ENCODE results near the gene PTPRG. TPM values are rescaled to one million over a fixed set of nuclear protein-coding genes. Genes with fewer than 3 reads are reported as not detected.

PTPRG gene
- total RNA-seq, 3 donors from 2014 or later (not counting 1 experiment from before 2014, with no cell fraction given): 1.0 to 2.9 (median 2.5) TPM

GRCh38 chr3:61626484-61626883, 65.1 kb downstream of the PTPRG start:
- no peak for TF ChIP-seq CTCF (IDR thresholded peaks at IDR 0.05)
- no peaks in the 10 kb centered on the region for H3K4me1 Mint-ChIP-seq
- no peaks in the 10 kb centered on the region for H3K27me3 Mint-ChIP-seq (ENCODE audit: low read depth in 2 of 2)
- no peak overlapping the region for H3K4me3 Mint-ChIP-seq
- no peaks in the 10 kb centered on the region for H3K36me3 ChIP-seq (ENCODE audit: control insufficient read depth, insufficient read depth, low read length)
- H3K27ac Mint-ChIP-seq: no peak overlapping the region
- no peak overlapping the region for H3K27ac ChIP-seq (ENCODE audit: low read length)
- ATAC-seq (no peak), DNase-seq (no peak)
- H3K9me3 Mint-ChIP-seq: peaks cover 0 to 4% of the 10 kb centered on the region in 2 donors
- H3K36me3 Mint-ChIP-seq: no peaks in the 10 kb centered on the region
- WGBS (ENCODE audit: insufficient coverage): 86% methylated on average over 6 of the region's 6 CpGs
- H3K4me1 ChIP-seq (ENCODE audit: control insufficient read depth, insufficient read depth, low read length): no peaks in the 10 kb centered on the region
- H3K27me3 ChIP-seq (ENCODE audit: control insufficient read depth, insufficient read depth, low read length): no peaks in the 10 kb centered on the region
- no peak overlapping the region for H3K4me3 ChIP-seq (ENCODE audit: low read length)
- intact Hi-C loops (cut with micrococcal nuclease): no loop called here
- no peaks in the 10 kb centered on the region for H3K9me3 ChIP-seq (ENCODE audit: control insufficient read depth, insufficient read depth, low read length)

- H3K4me3 ChIP-seq (ENCODE audit: low read length): no peak overlapping the region
- H3K36me3 ChIP-seq (ENCODE audit: control insufficient read depth, insufficient read depth, low read length): no peaks in the 10 kb centered on the region
- H3K36me3 Mint-ChIP-seq: no peaks in the 10 kb centered on the region
- intact Hi-C loops (cut with micrococcal nuclease): no loop called here
- H3K4me3 Mint-ChIP-seq: no peak overlapping the region
- H3K4me1 Mint-ChIP-seq: no peaks in the 10 kb centered on the region
- H3K27me3 ChIP-seq (ENCODE audit: control insufficient read depth, insufficient read depth, low read length): no peaks in the 10 kb centered on the region
- peaks cover 0 to 4% of the 10 kb centered on the region in 2 donors for H3K9me3 Mint-ChIP-seq
- ATAC-seq (no peak), DNase-seq (no peak)
- H3K4me1 ChIP-seq (ENCODE audit: control insufficient read depth, insufficient read depth, low read length): no peaks in the 10 kb centered on the region
- no peaks in the 10 kb centered on the region for H3K9me3 ChIP-seq (ENCODE audit: control insufficient read depth, insufficient read depth, low read length)
- TF ChIP-seq CTCF (IDR thresholded peaks at IDR 0.05): no peak
- H3K27ac ChIP-seq (ENCODE audit: low read length): no peak overlapping the region
- WGBS (ENCODE audit: insufficient coverage): no CpG with 5 or more reads among the region's 2 CpGs
- no peak overlapping the region for H3K27ac Mint-ChIP-seq
- no peaks in the 10 kb centered on the region for H3K27me3 Mint-ChIP-seq (ENCODE audit: low read depth in 2 of 2)
These were observed 66.4 kb downstream of the PTPRG start for GRCh38 chr3:61627768-61628185.

GRCh38 chr3:61628636-61629035, 67.3 kb downstream of the PTPRG start:
- peaks cover 0 to 4% of the 10 kb centered on the region in 2 donors for H3K9me3 Mint-ChIP-seq

More at GRCh38 chr3:61628636-61629035, 67.3 kb downstream of the PTPRG start:
- H3K4me1 ChIP-seq (ENCODE audit: control insufficient read depth, insufficient read depth, low read length): no peaks in the 10 kb centered on the region
- Mint-ChIP-seq H3K27me3 (ENCODE audit: low read depth in 2 of 2) (no peaks in the 10 kb centered on the region), H3K4me1 (no peaks in the 10 kb centered on the region), H3K27ac (no peak overlapping the region), H3K36me3 (no peaks in the 10 kb centered on the region), H3K4me3 (no peak overlapping the region)
- no peak overlapping the region for H3K4me3 ChIP-seq (ENCODE audit: low read length)
- H3K27ac ChIP-seq (ENCODE audit: low read length): no peak overlapping the region
- H3K36me3 ChIP-seq (ENCODE audit: control insufficient read depth, insufficient read depth, low read length): no peaks in the 10 kb centered on the region
- no peaks in the 10 kb centered on the region for H3K9me3 ChIP-seq (ENCODE audit: control insufficient read depth, insufficient read depth, low read length)
- 81% methylated on average over 2 of the region's 3 CpGs for WGBS (ENCODE audit: insufficient coverage)
- H3K27me3 ChIP-seq (ENCODE audit: control insufficient read depth, insufficient read depth, low read length): no peaks in the 10 kb centered on the region
- intact Hi-C loops (cut with micrococcal nuclease): no loop called here
- TF ChIP-seq CTCF (IDR thresholded peaks at IDR 0.05): no peak
- ATAC-seq (no peak), DNase-seq (no peak)

Data from natural killer cell (primary cell).